HG03280 (cell line): Measurements from ENCODE around the gene HAGHL.
"Not testable (repeated sequence)": the region's sequence is repeated elsewhere in the genome, so short reads cannot be mapped to it uniquely, and the experiment has no call there.

Experiments used
- ATAC-seq: cut with Tn5 transposase; IDR thresholded peaks from one replicate; pipeline ENCODE4 v1.9.1; 2021; ENCODE audit warnings: mild to moderate bottlenecking, moderate library complexity; ENCODE audit not compliant: unreplicated experiment

The HAGHL gene

DNA sequence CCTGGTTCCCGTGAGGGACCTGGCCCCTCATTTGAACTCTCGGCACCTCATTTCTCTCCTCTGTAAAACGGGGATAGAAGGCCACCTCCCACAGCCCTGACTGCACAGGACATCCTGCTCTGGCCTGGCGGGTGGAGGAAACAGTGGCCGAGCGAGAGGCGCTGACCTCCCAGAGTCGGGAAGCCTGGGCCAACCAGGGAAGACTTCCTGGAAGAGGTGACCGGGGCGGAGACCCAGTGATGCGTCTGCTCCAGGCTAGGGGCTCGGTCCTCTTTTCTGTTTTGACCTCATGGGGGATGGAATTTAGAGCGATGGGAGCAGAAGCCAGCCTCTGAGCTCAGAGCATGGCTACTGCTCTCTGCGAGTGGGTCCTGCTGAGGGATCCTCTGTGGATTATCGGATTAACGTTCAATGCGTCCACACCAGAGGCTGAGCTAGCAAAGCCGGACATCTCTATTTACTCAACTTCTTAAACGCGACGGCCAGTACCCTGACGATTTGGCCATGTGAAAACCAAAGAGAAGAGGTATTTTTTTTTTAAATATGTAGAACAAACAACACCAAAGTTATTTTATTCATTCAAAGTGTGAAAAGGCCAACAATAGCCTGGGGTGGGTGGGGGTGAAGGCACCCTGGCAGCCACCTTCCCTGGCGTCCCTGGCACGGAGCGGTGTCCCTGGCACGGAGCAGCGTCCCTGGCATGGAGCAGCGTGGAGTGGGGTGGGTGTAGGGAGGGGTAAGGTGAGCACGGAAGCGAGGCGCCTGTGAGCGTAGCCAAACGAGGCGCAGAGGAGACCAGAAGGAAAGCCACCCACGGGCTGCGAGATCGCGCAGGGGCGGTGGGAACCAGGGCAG, 24.5 kb downstream of the HAGHL start:
- ATAC-seq, result no peak

DNA sequence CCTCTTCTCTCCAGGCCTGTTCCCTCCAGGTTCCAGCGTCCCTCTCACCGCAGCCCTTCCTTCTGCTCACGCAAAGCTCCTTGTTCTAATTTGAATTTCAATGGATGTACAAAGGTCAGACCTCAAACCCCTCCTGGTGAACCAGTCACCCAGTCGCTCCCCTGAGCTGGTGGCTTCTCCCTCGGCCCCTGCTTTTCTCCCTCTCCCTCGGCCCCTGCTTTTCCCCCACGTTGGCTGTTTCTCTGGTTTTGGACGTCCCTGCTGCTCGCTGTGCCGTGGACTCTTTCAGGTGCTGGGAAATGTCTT, 25.1 kb downstream of the HAGHL start:
- ATAC-seq, result no peak

DNA sequence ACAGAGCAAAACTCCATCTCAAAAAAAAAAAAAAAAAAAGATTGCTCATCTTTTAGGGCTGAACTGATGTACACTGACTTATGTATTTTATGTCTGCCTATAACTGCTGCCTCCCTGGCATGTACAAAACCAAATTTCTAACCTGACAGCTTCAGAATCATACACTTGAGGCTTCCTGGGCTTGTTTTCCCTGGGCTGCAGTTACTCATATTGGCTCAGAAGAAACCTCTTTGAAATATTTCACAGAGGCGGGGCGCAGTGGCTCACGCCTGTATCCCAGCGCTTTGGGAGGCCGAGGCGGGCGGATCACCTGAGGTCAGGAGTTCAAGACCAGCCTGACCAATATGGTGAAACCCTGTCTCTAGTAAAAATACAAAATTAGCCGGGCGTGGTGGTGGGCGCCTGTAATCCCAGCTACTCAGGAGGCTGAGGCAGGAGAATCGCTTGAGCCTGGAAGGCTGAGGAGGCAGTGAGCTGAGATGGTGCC, 27.3 kb downstream of the HAGHL start:
- not testable (repeated sequence) for ATAC-seq

DNA sequence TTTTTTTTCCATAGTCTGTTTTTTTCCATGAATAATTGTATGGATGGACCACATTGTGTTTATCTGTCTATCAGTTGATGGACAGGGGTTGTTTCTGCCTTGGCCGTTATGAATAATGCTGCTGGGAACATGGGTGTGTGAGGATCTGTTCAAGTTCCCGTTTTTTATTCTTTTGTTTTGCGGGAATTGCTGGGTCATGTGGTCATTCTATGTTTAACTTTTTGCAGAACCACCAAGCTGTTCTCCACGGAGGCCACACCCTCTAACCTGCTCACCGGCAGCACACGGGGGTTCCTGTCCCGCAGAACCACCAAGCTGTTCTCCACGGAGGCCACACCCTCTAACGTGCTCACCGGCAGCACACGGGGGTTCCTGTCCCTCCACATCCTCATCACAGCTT, 27.8 kb downstream of the HAGHL start:
- ATAC-seq, result no peak

DNA sequence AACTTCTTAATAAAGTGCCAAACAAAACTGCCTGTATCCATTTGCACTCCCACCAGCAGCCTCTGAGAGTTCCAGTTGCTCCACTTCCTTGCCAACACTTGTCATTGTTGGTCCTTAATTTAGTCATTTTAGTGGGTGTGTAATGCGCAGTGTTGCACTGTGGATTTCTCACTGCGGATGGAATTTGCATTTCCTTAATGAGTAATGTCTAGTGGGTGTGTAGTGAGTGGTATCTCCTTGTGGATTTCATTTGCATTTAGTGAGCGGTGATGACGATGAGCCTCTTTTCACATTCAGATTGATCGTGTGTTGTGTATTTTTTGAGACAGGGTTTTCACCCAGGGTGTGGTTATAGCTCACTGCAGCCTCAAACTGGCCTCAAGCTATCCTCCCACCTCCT, 29.5 kb downstream of the HAGHL start:
- no peak for ATAC-seq

DNA sequence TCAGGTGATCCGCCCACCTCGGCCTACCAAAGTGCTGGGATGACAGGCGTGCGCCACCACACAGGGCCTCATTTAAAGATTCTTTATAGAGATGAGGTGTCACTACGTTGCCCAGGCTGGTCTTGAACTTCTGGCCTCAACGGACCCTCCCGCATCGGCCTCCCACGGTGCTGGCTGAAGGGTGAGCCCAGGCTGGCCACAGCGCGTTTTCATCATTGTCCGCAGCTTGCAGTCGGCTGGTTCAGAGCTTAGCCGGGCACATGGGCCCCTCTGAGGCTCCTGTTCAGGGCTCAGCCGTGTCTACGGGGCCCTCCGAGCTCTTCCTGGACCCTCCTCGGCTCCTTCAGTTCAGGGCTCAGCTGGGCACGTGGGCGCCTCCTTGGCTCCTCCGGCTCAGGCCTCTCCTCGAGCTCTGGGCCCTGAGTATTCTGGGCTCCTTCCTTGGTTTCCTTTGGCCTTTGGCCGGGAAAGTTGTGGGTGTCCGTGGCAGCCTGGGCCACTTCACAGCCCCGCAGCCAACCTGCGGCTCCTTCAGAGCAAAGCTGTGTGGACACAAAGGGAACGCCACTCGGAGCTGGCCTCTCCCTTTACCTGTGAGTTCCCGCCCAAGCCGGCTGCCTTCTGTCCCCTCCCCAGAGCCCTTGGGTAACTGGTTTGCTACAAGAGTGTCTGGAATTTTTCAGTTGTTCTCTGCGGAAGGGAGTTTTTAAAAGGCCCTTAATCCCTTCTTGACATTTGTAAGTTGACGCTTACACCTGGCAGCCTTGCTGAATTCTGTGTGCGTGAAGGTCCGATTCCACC, 32.4 kb downstream of the HAGHL start:
- ATAC-seq, result no peak

DNA sequence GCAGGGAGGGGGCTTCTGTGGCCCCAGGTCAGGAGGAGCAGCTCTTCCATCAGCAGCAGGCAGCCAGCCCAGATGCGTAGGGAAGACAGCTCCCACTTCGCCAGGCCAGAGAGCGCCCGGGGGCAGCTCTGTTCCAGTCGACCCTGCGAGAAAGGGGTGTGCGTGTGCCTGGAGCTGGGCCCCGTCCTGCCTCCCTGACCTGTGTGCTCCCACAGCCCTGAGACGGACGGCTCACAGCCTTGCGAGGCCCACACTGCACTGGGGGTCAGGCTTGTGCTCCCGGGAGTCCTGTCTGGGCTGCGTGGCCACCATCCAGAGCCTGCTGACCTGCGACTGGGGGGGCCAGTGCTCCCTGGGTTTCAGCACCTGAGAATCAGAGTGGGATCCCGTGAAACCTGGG, 33.2 kb downstream of the HAGHL start:
- ATAC-seq, result no peak

DNA sequence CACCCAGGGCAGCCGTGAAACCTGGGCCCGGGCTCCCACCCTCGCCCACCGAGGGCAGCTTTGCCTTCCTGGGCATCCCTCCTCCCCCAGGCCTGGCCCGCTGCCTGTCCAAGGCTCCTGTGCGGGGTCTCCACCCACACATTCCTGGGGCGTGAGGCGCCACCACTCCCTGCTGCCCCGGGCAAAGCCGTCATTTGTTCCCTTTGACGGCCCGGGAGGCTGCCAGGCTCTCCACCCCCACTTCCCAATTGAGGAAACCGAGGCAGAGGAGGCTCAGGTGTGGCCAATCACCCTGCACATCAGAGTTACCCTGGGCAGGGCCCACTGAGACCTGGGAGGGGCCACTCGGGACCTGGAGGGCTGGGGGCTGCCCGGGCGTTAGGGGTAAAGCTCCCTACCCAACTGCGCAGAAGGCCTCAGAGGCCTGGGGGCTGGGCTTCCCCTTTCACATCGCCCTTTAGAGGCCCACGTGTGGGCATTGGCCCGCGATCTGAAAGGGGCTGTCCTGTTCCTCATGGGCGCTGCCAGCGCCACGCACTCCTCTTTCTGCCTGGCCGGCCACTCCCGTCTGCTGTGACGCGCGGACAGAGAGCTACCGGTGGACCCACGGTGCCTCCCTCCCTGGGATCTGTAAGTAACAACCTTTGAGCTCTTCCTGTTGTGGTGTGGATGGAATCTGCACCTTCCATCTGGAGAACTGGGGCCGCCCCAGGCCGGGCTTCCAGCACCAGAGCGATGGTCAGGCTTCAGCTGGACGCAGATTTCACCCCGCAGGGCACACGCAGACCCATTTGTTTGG, 33.8 kb downstream of the HAGHL start, which contains the start of gene MSLN:
TSS of gene MSLN (plus strand) at position 190 of the 799 bp plus-strand sequence. CDS start 1,947 bp downstream, outside the sequence.
- no peak for ATAC-seq

DNA sequence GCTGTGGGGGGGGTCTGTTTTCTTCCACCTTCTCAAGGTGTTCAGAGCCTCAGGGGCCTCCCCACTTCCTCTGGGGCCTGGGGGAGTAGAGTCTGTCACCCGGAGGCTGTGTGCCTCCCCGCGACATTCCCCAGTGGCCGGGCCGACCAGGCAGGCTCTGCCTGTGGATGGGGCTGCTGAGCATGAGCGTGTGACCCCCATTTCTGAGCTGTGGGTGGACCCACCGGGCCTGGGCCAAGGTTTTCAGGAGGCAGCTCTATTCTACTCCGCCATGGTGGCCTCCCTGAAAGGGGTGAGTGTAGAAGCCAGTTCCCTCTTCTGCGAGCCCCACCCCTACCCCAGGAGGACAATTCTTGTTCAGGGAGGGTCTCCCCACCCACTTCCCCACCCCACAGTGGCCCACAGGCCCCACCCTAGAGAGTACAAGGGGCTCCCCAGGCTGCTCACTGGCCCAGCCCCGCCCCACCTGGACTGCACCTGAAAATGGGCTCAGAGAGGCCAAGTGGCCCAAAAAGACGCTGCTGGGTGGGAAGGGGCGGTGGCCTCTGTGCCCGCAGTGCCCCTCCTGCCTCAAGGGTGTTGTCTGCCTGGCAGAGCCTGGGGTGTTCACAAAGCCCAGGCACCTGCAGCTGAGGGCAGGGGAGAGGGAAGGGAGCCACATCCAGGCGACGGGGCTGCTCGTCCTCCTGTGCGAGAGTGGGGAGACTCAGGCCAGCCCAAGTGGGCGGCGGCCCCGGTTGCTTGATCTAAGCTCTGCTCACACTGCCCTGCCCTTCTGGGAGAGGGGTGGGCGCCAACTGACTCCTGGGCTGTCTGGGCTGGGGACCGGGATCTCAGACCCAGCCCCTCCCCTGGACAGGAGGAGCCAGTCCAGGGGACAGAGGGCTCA, 35.0 kb downstream of the HAGHL start:
- no peak for ATAC-seq

DNA sequence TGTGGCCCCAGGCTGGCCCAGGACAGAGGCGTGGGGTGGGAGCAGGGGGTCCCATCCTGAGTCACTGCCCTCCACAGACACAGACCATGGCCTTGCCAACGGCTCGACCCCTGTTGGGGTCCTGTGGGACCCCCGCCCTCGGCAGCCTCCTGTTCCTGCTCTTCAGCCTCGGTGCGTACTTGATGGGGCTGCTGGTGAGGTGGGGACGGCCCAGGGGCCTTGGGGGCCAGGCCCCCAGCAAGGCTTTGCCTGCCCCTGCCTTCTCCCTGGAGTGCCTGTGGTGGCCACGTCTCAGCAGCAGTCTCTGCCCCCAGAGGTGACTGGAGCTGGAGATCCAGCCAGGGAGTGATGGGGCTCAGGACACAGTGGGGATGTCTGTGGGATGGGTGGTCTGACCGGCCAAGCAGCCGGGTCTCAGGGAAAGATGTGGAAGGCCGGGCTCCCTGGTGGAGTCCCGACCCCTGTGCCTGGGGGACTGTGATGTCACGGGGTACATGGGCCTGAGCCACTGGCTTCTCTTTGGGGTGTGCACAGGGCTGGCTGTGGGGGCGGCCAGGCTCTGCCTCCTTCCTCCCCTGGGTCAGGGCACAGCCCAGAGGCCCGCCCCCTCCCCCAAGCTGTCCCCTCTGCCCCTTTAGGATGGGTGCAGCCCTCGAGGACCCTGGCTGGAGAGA, 35.8 kb downstream of the HAGHL start:
- ATAC-seq, result no peak

DNA sequence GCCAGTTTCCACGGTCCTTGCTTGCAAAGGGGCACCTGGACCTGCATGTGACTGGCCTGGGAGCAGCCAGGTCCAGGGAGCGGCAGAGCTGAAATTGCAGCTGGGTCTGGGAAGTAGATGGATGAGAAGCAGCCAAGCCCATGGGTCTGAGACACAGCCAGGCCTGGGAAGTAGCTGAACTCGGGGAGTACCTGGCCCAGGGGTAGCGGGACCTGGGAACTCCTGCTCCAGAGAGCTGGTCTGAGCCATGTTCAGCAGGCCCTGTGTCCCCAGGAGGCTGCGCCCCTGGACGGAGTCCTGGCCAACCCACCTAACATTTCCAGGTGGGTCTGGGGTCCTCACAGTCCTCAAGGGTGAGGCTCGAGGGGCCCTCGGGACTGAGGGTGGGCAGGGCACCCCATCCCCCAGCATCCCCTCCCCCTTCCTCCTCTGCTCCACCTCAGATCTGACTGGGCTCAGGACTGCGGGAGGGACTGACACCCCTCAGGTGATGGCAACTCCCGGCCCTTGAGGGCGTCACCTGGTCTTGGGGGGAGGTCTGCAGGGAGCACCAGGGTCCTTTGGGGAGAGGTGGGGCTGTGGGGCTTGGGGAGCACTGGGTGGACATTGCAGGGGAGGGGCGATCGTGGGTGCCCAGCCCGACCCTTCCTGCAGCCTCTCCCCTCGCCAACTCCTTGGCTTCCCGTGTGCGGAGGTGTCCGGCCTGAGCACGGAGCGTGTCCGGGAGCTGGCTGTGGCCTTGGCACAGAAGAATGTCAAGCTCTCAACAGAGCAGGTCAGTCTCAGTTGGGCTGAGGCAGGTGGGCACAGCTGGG, 36.7 kb downstream of the HAGHL start:
- ATAC-seq, result no peak

DNA sequence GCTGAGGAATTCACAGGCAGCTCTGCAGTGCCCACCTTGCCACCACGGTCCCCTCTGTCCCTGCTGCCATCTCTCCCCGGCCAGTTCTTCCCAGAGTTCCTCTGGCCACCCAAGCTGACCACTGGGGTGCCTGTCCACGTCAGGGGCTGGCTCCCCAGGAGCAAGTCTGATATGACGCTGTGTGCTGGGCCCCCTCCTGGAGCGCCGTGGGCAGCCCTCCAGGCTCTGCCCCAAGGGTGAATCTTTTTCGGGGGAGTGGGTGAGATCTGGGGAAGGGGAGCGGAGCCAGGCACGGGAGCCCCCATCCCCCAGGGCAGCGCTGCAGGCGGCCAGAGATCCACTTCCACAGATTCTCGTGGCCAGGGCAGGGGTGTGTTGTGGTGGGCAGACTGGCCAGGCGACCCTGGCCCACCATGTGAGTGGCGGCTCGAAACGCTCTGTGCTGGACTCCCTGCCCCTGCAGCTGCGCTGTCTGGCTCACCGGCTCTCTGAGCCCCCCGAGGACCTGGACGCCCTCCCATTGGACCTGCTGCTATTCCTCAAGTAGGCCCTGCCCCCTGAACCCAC, 37.4 kb downstream of the HAGHL start:
- no peak for ATAC-seq

DNA sequence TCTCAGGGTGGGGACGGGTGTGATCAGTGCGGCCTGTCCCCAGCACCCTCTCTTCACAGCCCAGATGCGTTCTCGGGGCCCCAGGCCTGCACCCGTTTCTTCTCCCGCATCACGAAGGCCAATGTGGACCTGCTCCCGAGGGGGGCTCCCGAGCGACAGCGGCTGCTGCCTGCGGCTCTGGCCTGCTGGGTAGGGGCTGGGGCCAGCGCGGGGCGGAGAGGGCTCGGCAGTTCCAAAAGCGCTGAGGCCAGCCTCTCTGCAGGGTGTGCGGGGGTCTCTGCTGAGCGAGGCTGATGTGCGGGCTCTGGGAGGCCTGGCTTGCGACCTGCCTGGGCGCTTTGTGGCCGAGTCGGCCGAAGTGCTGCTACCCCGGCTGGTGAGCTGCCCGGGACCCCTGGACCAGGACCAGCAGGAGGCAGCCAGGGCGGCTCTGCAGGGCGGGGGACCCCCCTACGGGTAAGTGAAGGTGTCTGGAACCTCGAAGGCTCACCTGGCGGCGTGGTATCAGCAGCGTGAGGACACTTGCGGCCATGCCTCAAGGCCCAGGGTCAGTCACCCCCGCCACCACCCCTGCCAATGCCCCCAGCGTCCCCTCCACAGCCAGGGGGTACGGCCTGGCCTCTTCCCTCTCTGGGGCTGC, 38.1 kb downstream of the HAGHL start:
- ATAC-seq, result no peak

DNA sequence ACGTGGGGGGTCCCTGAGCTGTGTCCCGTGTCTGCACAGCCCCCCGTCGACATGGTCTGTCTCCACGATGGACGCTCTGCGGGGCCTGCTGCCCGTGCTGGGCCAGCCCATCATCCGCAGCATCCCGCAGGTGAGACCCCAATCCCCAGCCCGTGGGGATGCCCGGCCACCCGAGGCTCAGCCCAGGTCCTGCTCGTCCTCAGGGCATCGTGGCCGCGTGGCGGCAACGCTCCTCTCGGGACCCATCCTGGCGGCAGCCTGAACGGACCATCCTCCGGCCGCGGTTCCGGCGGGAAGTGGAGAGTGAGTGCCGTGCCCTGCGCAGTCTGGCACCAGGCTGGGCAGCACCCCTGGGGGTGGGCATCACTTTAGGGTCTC, 38.6 kb downstream of the HAGHL start:
- no peak for ATAC-seq

DNA sequence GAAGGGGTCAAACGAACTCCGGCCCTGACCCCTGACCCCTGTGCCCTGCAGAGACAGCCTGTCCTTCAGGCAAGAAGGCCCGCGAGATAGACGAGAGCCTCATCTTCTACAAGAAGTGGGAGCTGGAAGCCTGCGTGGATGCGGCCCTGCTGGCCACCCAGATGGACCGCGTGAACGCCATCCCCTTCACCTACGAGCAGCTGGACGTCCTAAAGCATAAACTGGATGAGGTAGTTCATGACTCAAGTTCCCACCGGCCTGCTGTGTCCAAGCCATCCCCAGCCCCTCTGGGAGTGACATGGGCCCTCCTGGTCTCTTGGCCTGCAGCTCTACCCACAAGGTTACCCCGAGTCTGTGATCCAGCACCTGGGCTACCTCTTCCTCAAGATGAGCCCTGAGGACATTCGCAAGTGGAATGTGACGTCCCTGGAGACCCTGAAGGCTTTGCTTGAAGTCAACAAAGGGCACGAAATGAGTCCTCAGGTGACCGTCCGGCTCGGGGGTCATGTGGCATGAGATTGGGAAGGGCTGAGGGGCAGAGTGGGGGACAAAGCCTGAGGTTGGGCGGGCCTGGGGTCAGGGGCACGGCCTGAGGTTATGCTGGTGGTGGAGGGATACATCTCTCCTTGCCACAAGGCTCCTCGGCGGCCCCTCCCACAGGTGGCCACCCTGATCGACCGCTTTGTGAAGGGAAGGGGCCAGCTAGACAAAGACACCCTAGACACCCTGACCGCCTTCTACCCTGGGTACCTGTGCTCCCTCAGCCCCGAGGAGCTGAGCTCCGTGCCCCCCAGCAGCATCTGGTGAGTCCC, 39.3 kb downstream of the HAGHL start:
- ATAC-seq, result no peak

DNA sequence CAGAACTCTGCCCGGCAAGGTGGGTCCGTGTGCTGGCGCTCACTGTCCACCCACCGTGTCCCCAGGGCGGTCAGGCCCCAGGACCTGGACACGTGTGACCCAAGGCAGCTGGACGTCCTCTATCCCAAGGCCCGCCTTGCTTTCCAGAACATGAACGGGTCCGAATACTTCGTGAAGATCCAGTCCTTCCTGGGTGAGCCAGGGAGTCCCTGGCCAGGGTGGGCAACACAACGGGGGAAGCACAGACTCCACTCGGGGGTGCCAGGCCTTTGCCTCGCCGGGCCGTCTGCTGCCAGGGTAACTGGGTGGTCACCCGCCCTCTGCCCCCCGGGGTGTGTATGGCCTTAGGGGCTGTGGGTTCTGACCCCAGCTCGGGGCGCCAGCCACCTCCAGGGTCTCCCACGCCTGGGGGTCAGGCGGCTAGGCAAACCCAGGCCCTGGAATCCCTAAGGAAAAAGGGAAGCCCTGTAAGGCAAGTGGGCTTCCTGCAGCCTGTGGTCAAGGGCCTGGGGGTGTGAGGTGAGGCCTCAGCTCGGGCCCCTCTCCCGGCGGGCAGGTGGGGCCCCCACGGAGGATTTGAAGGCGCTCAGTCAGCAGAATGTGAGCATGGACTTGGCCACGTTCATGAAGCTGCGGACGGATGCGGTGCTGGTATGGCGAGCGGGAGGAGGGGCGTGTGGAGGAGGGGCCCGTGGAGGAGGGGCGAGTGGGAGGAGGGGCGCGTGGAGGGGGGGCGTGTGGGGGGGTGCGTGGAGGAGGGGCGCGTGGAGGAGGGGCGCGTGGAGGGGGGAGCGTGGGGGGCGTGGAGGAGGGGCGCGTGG, 40.1 kb downstream of the HAGHL start:
- ATAC-seq, result no peak
